ENCODE results near the gene REXO1. TPM values are rescaled to one million over a fixed set of nuclear protein-coding genes. Genes with fewer than 3 reads are reported as not detected.
A peak's percentile ranks its signal among the peaks of the same experiment; 100 is the strongest.
"Not testable (repeated sequence)": the region's sequence is repeated elsewhere in the genome, so short reads cannot be mapped to it uniquely, and the experiment has no call there.

Gene REXO1, protein sequence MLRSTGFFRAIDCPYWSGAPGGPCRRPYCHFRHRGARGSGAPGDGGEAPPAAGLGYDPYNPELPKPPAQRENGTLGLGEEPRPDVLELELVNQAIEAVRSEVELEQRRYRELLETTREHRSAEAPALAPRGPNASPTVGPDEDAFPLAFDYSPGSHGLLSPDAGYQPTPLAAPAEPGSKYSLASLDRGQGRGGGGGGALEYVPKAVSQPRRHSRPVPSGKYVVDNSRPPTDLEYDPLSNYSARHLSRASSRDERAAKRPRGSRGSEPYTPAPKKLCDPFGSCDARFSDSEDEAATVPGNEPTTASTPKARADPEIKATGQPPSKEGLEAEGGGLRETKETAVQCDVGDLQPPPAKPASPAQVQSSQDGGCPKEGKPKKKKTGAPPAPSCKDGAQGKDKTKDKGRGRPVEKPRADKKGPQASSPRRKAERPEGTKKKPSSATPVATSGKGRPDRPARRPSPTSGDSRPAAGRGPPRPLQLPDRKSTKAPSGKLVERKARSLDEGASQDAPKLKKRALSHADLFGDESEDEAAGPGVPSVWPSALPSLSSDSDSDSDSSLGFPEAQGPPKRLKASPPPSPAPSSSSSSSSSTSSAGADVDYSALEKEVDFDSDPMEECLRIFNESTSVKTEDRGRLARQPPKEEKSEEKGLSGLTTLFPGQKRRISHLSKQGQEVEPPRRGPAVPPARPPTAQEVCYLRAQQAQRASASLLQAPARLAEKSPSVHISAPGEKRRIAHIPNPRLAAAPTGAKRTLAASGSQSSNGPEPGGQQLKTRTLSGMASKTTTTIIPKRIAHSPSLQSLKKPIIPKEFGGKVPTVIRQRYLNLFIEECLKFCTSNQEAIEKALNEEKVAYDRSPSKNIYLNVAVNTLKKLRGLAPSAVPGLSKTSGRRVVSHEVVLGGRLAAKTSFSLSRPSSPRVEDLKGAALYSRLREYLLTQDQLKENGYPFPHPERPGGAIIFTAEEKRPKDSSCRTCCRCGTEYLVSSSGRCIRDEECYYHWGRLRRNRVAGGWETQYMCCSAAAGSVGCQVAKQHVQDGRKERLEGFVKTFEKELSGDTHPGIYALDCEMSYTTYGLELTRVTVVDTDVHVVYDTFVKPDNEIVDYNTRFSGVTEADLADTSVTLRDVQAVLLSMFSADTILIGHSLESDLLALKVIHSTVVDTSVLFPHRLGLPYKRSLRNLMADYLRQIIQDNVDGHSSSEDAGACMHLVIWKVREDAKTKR
- total RNA-seq (10 to 100 TPM; 12.8 to 22.1 (median 17.4) TPM), polyA plus RNA-seq (15.3 TPM)
- long read RNA-seq, donor 1, partial matches to known transcripts, result 7 of 10 reads
- long read RNA-seq, donor 1, other reads (novel, unspliced or antisense), result 2 of 10 reads
- long read RNA-seq, donor 2, partial matches to known transcripts, result 4 of 6 reads
- long read RNA-seq, donor 2, other reads (novel, unspliced or antisense), result 2 of 6 reads
- long read RNA-seq, donor 3, partial matches to known transcripts, result 3 of 3 reads
- long read RNA-seq, donor 3, other reads (novel, unspliced or antisense), result 0 of 3 reads
- long read RNA-seq, donor 4, full-length matches to known transcripts, result 2 of 5 reads
- long read RNA-seq, donor 4, partial matches to known transcripts, result 2 of 5 reads
- long read RNA-seq, donor 4, other reads (novel, unspliced or antisense), result 1 of 5 reads

GRCh38 chr19:1848399-1849131, at the start of gene REXO1:
Gene REXO1 (minus strand): TSS chr19:1848483. CDS start chr19:1848358, 125 bp downstream.
- peak; percentile 78 to 83 for ATAC-seq
- H3K4me3 ChIP-seq (ENCODE audit: low read length), result peak within 1 kb of the TSS; percentile 91
- peaks cover 3% of the 10 kb centered on the region for H3K4me1 ChIP-seq (ENCODE audit: control insufficient read depth, insufficient read depth, low read length)
- H3K27ac ChIP-seq (ENCODE audit: low read length), result peak within 1 kb of the TSS; percentile 93
- intact Hi-C loops (cut with DNase I), result no loop called here
- 2% methylated on average over 60 of the region's 60 CpGs for WGBS
- DNase-seq, result peak; percentile 94 to 98 (median 98)
- H3K9me3 ChIP-seq (ENCODE audit: control insufficient read depth, low read length), result no peaks in the 10 kb centered on the region
- no peaks in the 10 kb centered on the region for H3K27me3 ChIP-seq (ENCODE audit: control insufficient read depth, insufficient read depth)

GRCh38 chr19:1896508-1896907, 48.2 kb upstream of the REXO1 start:
- DNase-seq (no peak), ATAC-seq (no peak)
- Histone ChIP-seq H3K9me3 (ENCODE audit: control insufficient read depth, low read length) (no peaks in the 10 kb centered on the region), H3K27ac (ENCODE audit: low read length) (no peak overlapping the region), H3K27me3 (ENCODE audit: control insufficient read depth, insufficient read depth) (no peaks in the 10 kb centered on the region), H3K4me3 (ENCODE audit: low read length) (no peak overlapping the region), H3K4me1 (ENCODE audit: control insufficient read depth, insufficient read depth, low read length) (no peaks in the 10 kb centered on the region)
- 87% methylated on average over 13 of the region's 13 CpGs for WGBS
- intact Hi-C loops (cut with DNase I), result no loop called here

DNA sequence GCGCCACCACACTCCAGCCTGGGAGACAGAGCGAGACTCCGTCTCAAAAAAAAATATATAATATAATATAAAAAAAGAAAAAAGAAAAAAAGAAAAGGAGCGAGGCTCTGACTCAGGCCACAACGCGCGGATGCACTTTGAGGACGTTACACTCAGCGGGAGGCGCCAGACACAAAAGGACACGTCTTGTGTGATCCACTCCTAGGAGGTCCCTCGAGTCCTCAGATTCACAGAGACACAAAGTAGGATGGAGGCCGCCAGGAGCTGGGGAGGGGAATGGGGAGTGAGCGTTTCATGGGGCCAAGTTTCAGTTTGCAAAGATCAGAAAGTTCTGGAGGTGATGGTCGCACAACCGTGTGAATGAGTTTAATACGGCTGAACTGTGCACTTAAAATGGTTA, 45.5 kb upstream of the REXO1 start:
- H3K4me1 ChIP-seq (ENCODE audit: control insufficient read depth, insufficient read depth, low read length), result no peaks in the 10 kb centered on the region
- 86% methylated on average over 17 of the region's 17 CpGs for WGBS
- DNase-seq (no peak), ATAC-seq (no peak)
- intact Hi-C loops (cut with DNase I), result no loop called here
- no peaks in the 10 kb centered on the region for H3K27me3 ChIP-seq (ENCODE audit: control insufficient read depth, insufficient read depth)
- H3K9me3 ChIP-seq (ENCODE audit: control insufficient read depth, low read length), result no peaks in the 10 kb centered on the region
- H3K4me3 ChIP-seq (ENCODE audit: low read length), result no peak overlapping the region
- no peak overlapping the region for H3K27ac ChIP-seq (ENCODE audit: low read length)

DNA sequence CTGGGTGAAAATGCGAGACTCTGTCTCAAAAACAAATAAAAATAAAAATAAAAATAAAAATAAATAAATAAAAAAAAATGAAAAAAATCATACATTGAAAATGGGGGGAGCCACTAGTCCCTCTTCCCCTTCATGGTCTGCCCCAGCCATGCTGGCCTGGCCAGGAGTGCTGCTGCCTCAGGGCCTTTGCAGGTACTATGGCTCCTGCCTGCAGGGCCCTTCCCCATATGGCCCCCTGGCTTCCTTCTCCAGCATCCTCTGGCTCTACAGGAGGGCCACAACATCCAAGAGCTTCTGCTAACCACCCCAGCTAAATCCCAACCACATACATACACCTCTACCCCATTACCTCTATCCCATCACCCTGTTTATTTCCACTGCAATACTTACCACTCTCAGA, 41.6 kb upstream of the REXO1 start:
- WGBS, result 98% methylated on average over 1 of the region's 1 CpG
- intact Hi-C loops (cut with DNase I), result no loop called here
- Histone ChIP-seq H3K4me3 (ENCODE audit: low read length) (no peak overlapping the region), H3K4me1 (ENCODE audit: control insufficient read depth, insufficient read depth, low read length) (no peaks in the 10 kb centered on the region), H3K9me3 (ENCODE audit: control insufficient read depth, low read length) (no peaks in the 10 kb centered on the region), H3K27me3 (ENCODE audit: control insufficient read depth, insufficient read depth) (no peaks in the 10 kb centered on the region), H3K27ac (ENCODE audit: low read length) (no peak overlapping the region)
- ATAC-seq (no peak), DNase-seq (no peak)

GRCh38 chr19:1888385-1888784, 40.1 kb upstream of the REXO1 start:
- Histone ChIP-seq H3K27me3 (ENCODE audit: control insufficient read depth, insufficient read depth) (no peaks in the 10 kb centered on the region), H3K4me3 (ENCODE audit: low read length) (no peak overlapping the region), H3K27ac (ENCODE audit: low read length) (no peak overlapping the region), H3K9me3 (ENCODE audit: control insufficient read depth, low read length) (no peaks in the 10 kb centered on the region), H3K4me1 (ENCODE audit: control insufficient read depth, insufficient read depth, low read length) (no peaks in the 10 kb centered on the region)
- 88% methylated on average over 5 of the region's 5 CpGs for WGBS
- DNase-seq (no peak), ATAC-seq (no peak)
- intact Hi-C loops (cut with DNase I), result no loop called here

DNA sequence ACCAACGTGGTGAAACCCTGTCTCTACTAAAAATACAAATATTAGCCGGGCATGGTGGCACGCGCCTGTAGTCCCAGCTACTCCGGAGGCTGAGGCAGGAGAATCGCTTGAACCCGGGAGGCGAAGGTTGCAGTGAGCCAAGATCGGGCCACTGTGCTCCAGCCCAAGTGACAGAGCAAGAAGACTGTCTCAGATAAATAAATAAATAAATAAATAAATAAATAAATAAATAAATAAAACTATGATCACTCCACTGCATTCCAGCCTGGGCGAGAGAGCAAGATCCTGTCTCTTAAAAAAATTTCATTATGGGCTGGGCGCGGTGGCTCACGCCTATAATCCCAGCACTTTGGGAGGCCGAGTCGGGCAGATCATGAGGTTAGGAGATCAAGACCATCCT, 38.1 kb upstream of the REXO1 start:
- DNase-seq, result not testable (repeated sequence)

GRCh38 chr19:1885398-1886119, 37.3 kb upstream of the REXO1 start, which contains the start of gene ABHD17A:
Gene ABHD17A (minus strand): TSS chr19:1885496. CDS start chr19:1881566, 3,930 bp downstream.
- ATAC-seq, result peak; percentile 93 to 94
- WGBS, result 19% methylated on average over 46 of the region's 46 CpGs
- intact Hi-C loops (cut with DNase I); H3K4me1 ChIP-seq (ENCODE audit: control insufficient read depth, insufficient read depth, low read length); H3K27me3 ChIP-seq (ENCODE audit: control insufficient read depth, insufficient read depth); H3K9me3 ChIP-seq (ENCODE audit: control insufficient read depth, low read length): not testable (repeated sequence)
- peak within 1 kb of the TSS; percentile 86 for H3K27ac ChIP-seq (ENCODE audit: low read length)
- peak; percentile 95 to 99 (median 98) for DNase-seq
- peak within 1 kb of the TSS; percentile 85 for H3K4me3 ChIP-seq (ENCODE audit: low read length)

More for the DNA sequence above, 38.1 kb upstream of the REXO1 start:
- 95% methylated on average over 15 of the region's 15 CpGs for WGBS
- intact Hi-C loops (cut with DNase I); H3K4me3 ChIP-seq (ENCODE audit: low read length); H3K27me3 ChIP-seq (ENCODE audit: control insufficient read depth, insufficient read depth); ATAC-seq; H3K9me3 ChIP-seq (ENCODE audit: control insufficient read depth, low read length); H3K4me1 ChIP-seq (ENCODE audit: control insufficient read depth, insufficient read depth, low read length); H3K27ac ChIP-seq (ENCODE audit: low read length): not testable (repeated sequence)

- Histone ChIP-seq H3K4me1 (ENCODE audit: control insufficient read depth, insufficient read depth, low read length) (no peaks in the 10 kb centered on the region), H3K4me3 (ENCODE audit: low read length) (peak overlapping the region; percentile 85), H3K9me3 (ENCODE audit: control insufficient read depth, low read length) (no peaks in the 10 kb centered on the region), H3K27me3 (ENCODE audit: control insufficient read depth, insufficient read depth) (no peaks in the 10 kb centered on the region), H3K27ac (ENCODE audit: low read length) (peak overlapping the region; percentile 86)
- DNase-seq (peak in 2 of 3 donors; percentile 71 to 72), ATAC-seq (peak; percentile 0 to 2)
- intact Hi-C loops (cut with DNase I), result no loop called here
- under 1% methylated on average over 56 of the region's 56 CpGs for WGBS
These were observed 36.5 kb upstream of the REXO1 start for GRCh38 chr19:1884719-1885334.

DNA sequence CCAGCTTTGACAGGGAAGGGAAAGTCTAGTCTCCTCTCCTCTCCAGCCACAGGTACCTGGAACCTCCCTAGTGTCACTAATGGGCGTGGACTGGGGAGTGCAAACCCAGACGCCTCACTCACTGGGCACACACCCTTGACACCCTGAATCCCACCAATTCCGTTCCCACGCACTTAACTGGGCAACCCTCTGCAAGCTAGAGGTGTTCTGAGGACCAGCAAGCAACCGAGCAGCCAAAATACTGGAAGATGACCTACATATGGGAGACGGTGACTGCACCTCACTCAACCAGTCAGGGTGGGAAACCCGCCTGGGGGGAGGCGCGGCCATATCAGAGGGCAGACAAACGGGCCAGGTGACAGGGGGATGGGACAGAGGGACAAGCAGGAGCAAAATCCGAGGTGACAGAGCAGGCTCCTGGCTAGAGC, 36.0 kb upstream of the REXO1 start:
- no peaks in the 10 kb centered on the region for H3K4me1 ChIP-seq (ENCODE audit: control insufficient read depth, insufficient read depth, low read length)
- DNase-seq (no peak), ATAC-seq (no peak)
- no peaks in the 10 kb centered on the region for H3K9me3 ChIP-seq (ENCODE audit: control insufficient read depth, low read length)
- peak overlapping the region; percentile 85 for H3K4me3 ChIP-seq (ENCODE audit: low read length)
- intact Hi-C loops (cut with DNase I), result no loop called here
- WGBS, result 2% methylated on average over 11 of the region's 11 CpGs
- peak overlapping the region; percentile 86 for H3K27ac ChIP-seq (ENCODE audit: low read length)
- no peaks in the 10 kb centered on the region for H3K27me3 ChIP-seq (ENCODE audit: control insufficient read depth, insufficient read depth)
